Activated CD4-positive, alpha-beta T cell treated with anti-CD3 and anti-CD28 coated beads for 36 hours (primary cell): ENCODE measurements around the gene FIS1. TPM values are rescaled to one million over a fixed set of nuclear protein-coding genes. Genes with fewer than 3 reads are reported as not detected.
A peak's percentile ranks its signal among the peaks of the same experiment; 100 is the strongest.

Experiments
- ATAC-seq: fragments of 200-7000 bp; cut with Tn5 transposase; one replicate; pipeline ENCODE4 v1.10.0; 2021; ENCODE audit warnings: mild to moderate bottlenecking, moderate library complexity
- CTCF ChIA-PET: fragments of 350-600 bp; sonication (Branson Sonifier 250); formaldehyde crosslinking; loops from one replicate; lab custom pipeline; 2021; ENCODE audit warnings: antibody characterized with exemption; lab: Charles Lee
- POLR2A ChIA-PET: fragments of 350-600 bp; sonication (Branson Sonifier 250); formaldehyde crosslinking; loops from one replicate; lab custom pipeline; 2021; ENCODE audit warnings: antibody characterized with exemption, inconsistent platforms; lab: Charles Lee
- DNase-seq: peaks from one replicate; pipeline ENCODE4 v3.0.0-alpha.2; 2020
- H3K27ac Mint-ChIP-seq: one replicate; pipeline ENCODE4 v1.8.0; 2021; ENCODE audit warnings: mixed read lengths
- H3K27me3 Mint-ChIP-seq: one replicate; pipeline ENCODE4 v1.8.0; 2021; ENCODE audit warnings: mixed read lengths
- H3K36me3 Mint-ChIP-seq: one replicate; pipeline ENCODE4 v1.8.0; 2021; ENCODE audit warnings: low read depth, mixed read lengths
- H3K4me1 Mint-ChIP-seq: one replicate; pipeline ENCODE4 v1.8.0; 2021; ENCODE audit warnings: mixed read lengths
- H3K4me3 Mint-ChIP-seq: one replicate; pipeline ENCODE4 v1.8.0; 2021; ENCODE audit warnings: mild to moderate bottlenecking, moderate library complexity, mixed read lengths
- H3K9me3 Mint-ChIP-seq: one replicate; pipeline ENCODE4 v1.8.0; 2021; ENCODE audit warnings: low read depth, mixed read lengths
- intact Hi-C, 2 experiments: fragments of 100-400 bp; cut with DNase I in 1 of 2; cut with micrococcal nuclease in 1 of 2; formaldehyde crosslinking; loops; one replicate each; pipeline versions ENCODE4 v1.14.2 to v1.15.1; 2022 to 2024; cut with DNase I, micrococcal nuclease
- total RNA-seq, 2 experiments: library from RNA; stranded (reverse); gene quantifications; one replicate each; pipeline ENCODE4 v1.2.3, GENCODE V29; 2021

FIS1 gene
- total RNA-seq, 2 experiments from 2014 or later: 70.5 to 92.6 TPM

GRCh38 chr7:101217388-101218235 lies 27.3 kb downstream of the FIS1 start, which contains the start of the genes PLOD3 and ZNHIT1:
TSS of gene PLOD3 (minus strand) at chr7:101217581. CDS start at chr7:101217274, 307 bp downstream.
TSS of gene ZNHIT1 (plus strand) at chr7:101218165. CDS start at chr7:101218196, 31 bp downstream.
- Mint-ChIP-seq H3K4me1 (peaks cover 31% of the 10 kb centered on the region), H3K27ac (peak within 1 kb of the TSS; percentile 85), H3K9me3 (no peaks in the 10 kb centered on the region), H3K4me3 (peak within 1 kb of the TSS; percentile 99), H3K27me3 (no peaks in the 10 kb centered on the region), H3K36me3 (peaks cover 18% of the 10 kb centered on the region)
- intact Hi-C loops: loop anchor here (1.0 to 10.0 kb wide), 12 partner anchors 27 to 510 kb away; partner anchors contain the start of genes AP1S1 (in 1 of the 2), IFT22 (in 1 of the 2), POP7 (in 1 of the 2) and SRRT (in 1 of the 2)
- DNase-seq (peak; percentile 97), ATAC-seq (peak; percentile 88)
- POLR2A ChIA-PET: interaction anchor here (0.5 to 1.6 kb wide), 7 partner anchors 9 to 1920 kb away, joined by 3 to 9 read pairs (median 3); partner anchors contain the start of genes POP7 and SRRT
- CTCF ChIA-PET: interaction anchor here (0.6 to 4.3 kb wide), 15 partner anchors 9 to 512 kb away, joined by 3 to 38 read pairs (median 6); partner anchors contain the start of genes FIS1 and POP7

GRCh38 chr7:101216860-101217387 lies 28.0 kb downstream of the FIS1 start:
- CTCF ChIA-PET: interaction anchor here (0.6 to 4.3 kb wide), 11 partner anchors 13 to 74 kb away, joined by 3 to 38 read pairs (median 6); partner anchors contain the start of gene FIS1
- H3K4me1 Mint-ChIP-seq: peaks cover 31% of the 10 kb centered on the region
- peak overlapping the region; percentile 70 for H3K27ac Mint-ChIP-seq
- H3K9me3 Mint-ChIP-seq: no peaks in the 10 kb centered on the region
- H3K4me3 Mint-ChIP-seq: peak overlapping the region; percentile 99
- peaks cover 16% of the 10 kb centered on the region for H3K36me3 Mint-ChIP-seq
- H3K27me3 Mint-ChIP-seq: no peaks in the 10 kb centered on the region
- POLR2A ChIA-PET: interaction anchor here (1.6 kb wide), 1 partner anchor 27 kb away, joined by 7 read pairs; no protein-coding TSS in a partner anchor
- ATAC-seq (peak; percentile 4), DNase-seq (no peak)
- intact Hi-C loops: loop anchor here (1.0 to 10.0 kb wide), 7 partner anchors 63 to 510 kb away; partner anchors contain the start of genes AP1S1 (in 1 of the 2), POP7 (in 1 of the 2), SRRT (in 1 of the 2) and TRIM56 (in 1 of the 2)

GRCh38 chr7:101216001-101216859 lies 28.7 kb downstream of the FIS1 start:
- Mint-ChIP-seq H3K9me3 (no peaks in the 10 kb centered on the region), H3K27ac (peak overlapping the region; percentile 70), H3K27me3 (no peaks in the 10 kb centered on the region), H3K4me3 (peak overlapping the region; percentile 99), H3K4me1 (peaks cover 31% of the 10 kb centered on the region), H3K36me3 (peaks cover 16% of the 10 kb centered on the region)
- DNase-seq: peak; percentile 24
- no peak for ATAC-seq
- ChIA-PET POLR2A (no interaction called here), CTCF (interaction anchor here (1.0 to 4.3 kb wide), 4 partner anchors 24 to 72 kb away, joined by 3 to 38 read pairs (median 9); partner anchors contain the start of gene FIS1)
- intact Hi-C loops: loop anchor here (5.0 to 10.0 kb wide), 2 partner anchors 69 to 509 kb away; partner anchors contain the start of gene POP7 (in 1 of the 2)

GRCh38 chr7:101212014-101212413 lies 32.9 kb downstream of the FIS1 start:
- H3K4me3 Mint-ChIP-seq: no peak overlapping the region
- no peaks in the 10 kb centered on the region for H3K9me3 Mint-ChIP-seq
- ChIA-PET POLR2A (no interaction called here), CTCF (no interaction called here)
- no peaks in the 10 kb centered on the region for H3K27me3 Mint-ChIP-seq
- intact Hi-C loops: loop anchor here in 1 of 2 experiments (10.0 kb wide), 1 partner anchor 73 kb away; no protein-coding TSS in a partner anchor
- no peak for DNase-seq
- H3K27ac Mint-ChIP-seq: no peak overlapping the region
- H3K4me1 Mint-ChIP-seq: peaks cover 12% of the 10 kb centered on the region
- H3K36me3 Mint-ChIP-seq: peaks cover 27% of the 10 kb centered on the region
- ATAC-seq: no peak

GRCh38 chr7:101211501-101211900 lies 33.4 kb downstream of the FIS1 start:
- H3K4me3 Mint-ChIP-seq: no peak overlapping the region
- POLR2A ChIA-PET: no interaction called here

GRCh38 chr7:101210143-101210542 lies 34.7 kb downstream of the FIS1 start:
- CTCF ChIA-PET: no interaction called here

More at GRCh38 chr7:101211501-101211900, 33.4 kb downstream of the FIS1 start:
- no peak for ATAC-seq
- intact Hi-C loops: loop anchor here in 1 of 2 experiments (10.0 kb wide), 1 partner anchor 73 kb away; no protein-coding TSS in a partner anchor
- H3K4me1 Mint-ChIP-seq: peaks cover 9% of the 10 kb centered on the region
- no peak overlapping the region for H3K27ac Mint-ChIP-seq
- no peaks in the 10 kb centered on the region for H3K27me3 Mint-ChIP-seq
- H3K36me3 Mint-ChIP-seq: peaks cover 23% of the 10 kb centered on the region
- CTCF ChIA-PET: no interaction called here
- no peak for DNase-seq
- H3K9me3 Mint-ChIP-seq: no peaks in the 10 kb centered on the region

GRCh38 chr7:101208794-101209193 lies 36.1 kb downstream of the FIS1 start:
- ChIA-PET POLR2A (no interaction called here), CTCF (interaction anchor here (0.5 kb wide), 1 partner anchor 8 kb away, joined by 3 read pairs; the partner anchor contains the start of gene MOGAT3)
- Mint-ChIP-seq H3K27ac (no peak overlapping the region), H3K4me1 (peaks cover 2% of the 10 kb centered on the region), H3K27me3 (peaks cover under 1% of the 10 kb centered on the region), H3K4me3 (no peak overlapping the region), H3K9me3 (no peaks in the 10 kb centered on the region), H3K36me3 (peaks cover 18% of the 10 kb centered on the region)
- no peak for ATAC-seq
- intact Hi-C loops: no loop called here
- no peak for DNase-seq

More at GRCh38 chr7:101210143-101210542, 34.7 kb downstream of the FIS1 start:
- POLR2A ChIA-PET: no interaction called here
- DNase-seq: no peak
- peaks cover 23% of the 10 kb centered on the region for H3K36me3 Mint-ChIP-seq
- ATAC-seq: no peak
- H3K27ac Mint-ChIP-seq: no peak overlapping the region
- intact Hi-C loops: loop anchor here in 1 of 2 experiments (10.0 kb wide), 1 partner anchor 75 kb away; no protein-coding TSS in a partner anchor
- H3K4me1 Mint-ChIP-seq: no peaks in the 10 kb centered on the region
- no peaks in the 10 kb centered on the region for H3K27me3 Mint-ChIP-seq
- no peaks in the 10 kb centered on the region for H3K9me3 Mint-ChIP-seq
- no peak overlapping the region for H3K4me3 Mint-ChIP-seq

GRCh38 chr7:101207459-101207858 lies 37.4 kb downstream of the FIS1 start:
- ChIA-PET POLR2A (no interaction called here), CTCF (interaction anchor here (0.6 kb wide), 1 partner anchor 75 kb away, joined by 3 read pairs; no protein-coding TSS in a partner anchor)
- H3K9me3 Mint-ChIP-seq: no peaks in the 10 kb centered on the region
- H3K27me3 Mint-ChIP-seq: peaks cover 6% of the 10 kb centered on the region
- H3K4me1 Mint-ChIP-seq: peaks cover 2% of the 10 kb centered on the region
- DNase-seq (no peak), ATAC-seq (no peak)
- H3K36me3 Mint-ChIP-seq: peaks cover 18% of the 10 kb centered on the region
- no peak overlapping the region for H3K4me3 Mint-ChIP-seq
- no peak overlapping the region for H3K27ac Mint-ChIP-seq
- intact Hi-C loops: no loop called here

GRCh38 chr7:101206665-101207042 lies 38.2 kb downstream of the FIS1 start:
- DNase-seq (no peak), ATAC-seq (no peak)
- Mint-ChIP-seq H3K27me3 (peaks cover 6% of the 10 kb centered on the region), H3K27ac (no peak overlapping the region), H3K4me3 (no peak overlapping the region), H3K36me3 (peaks cover 18% of the 10 kb centered on the region), H3K4me1 (peaks cover 2% of the 10 kb centered on the region), H3K9me3 (no peaks in the 10 kb centered on the region)
- CTCF ChIA-PET: no interaction called here
- POLR2A ChIA-PET: no interaction called here
- intact Hi-C loops: no loop called here

- Mint-ChIP-seq H3K36me3 (peaks cover 18% of the 10 kb centered on the region), H3K27me3 (peaks cover 11% of the 10 kb centered on the region), H3K4me1 (peaks cover 2% of the 10 kb centered on the region), H3K27ac (no peak overlapping the region), H3K9me3 (no peaks in the 10 kb centered on the region), H3K4me3 (no peak overlapping the region)
- ChIA-PET CTCF (interaction anchor here (0.6 kb wide), 1 partner anchor 578 kb away, joined by 3 read pairs; no protein-coding TSS in a partner anchor), POLR2A (no interaction called here)
- DNase-seq (no peak), ATAC-seq (no peak)
- intact Hi-C loops: no loop called here
Observed at GRCh38 chr7:101205901-101206664, 38.8 kb downstream of the FIS1 start.
